IMR-90 (cell line): Measurements from ENCODE around the gene MOB3A. TPM values are rescaled to one million over a fixed set of nuclear protein-coding genes. Genes with fewer than 3 reads are reported as not detected.

ENCODE experiments used
- ATAC-seq: fragments of 200-7000 bp; cut with Tn5 transposase; 2 replicates; pipeline ENCODE4 v1.9.1; 2020; ENCODE audit warnings: low read depth, mild to moderate bottlenecking, moderate library complexity
- BruUV-seq: library from RNA; stranded (reverse); fragments of 400-500 nt; replicated peaks from 2 replicates; lab custom pipeline; 2021; lab: Mats Ljungman, UMichigan
- CTCF ChIA-PET: fragments of 300-600 bp; formaldehyde crosslinking; extraction: SDS; loops from one replicate; lab custom pipeline; 2021; ENCODE audit warnings: antibody characterized with exemption; lab: Yijun Ruan, JAX
- POLR2A ChIA-PET: fragments of 300-600 bp; sonication (Branson Sonifier 250); formaldehyde crosslinking; loops from one replicate; lab custom pipeline; 2022; ENCODE audit warnings: antibody characterized with exemption; ENCODE audit not compliant: unreplicated experiment; lab: Charles Lee
- DNase-seq: peaks from one replicate; pipeline ENCODE4 v3.0.0; 2013
- H2AFZ ChIP-seq: replicated peaks from 2 replicates; pipeline ENCODE3; 2013; ENCODE audit warnings: low read length, mild to moderate bottlenecking; ENCODE audit not compliant: poor library complexity
- H2AK5ac ChIP-seq: 2 replicates; pipeline ENCODE4 v1.6.1; 2013; ENCODE audit warnings: low read depth, low read length, inconsistent platforms
- H2AK9ac ChIP-seq: replicated peaks from 2 replicates; pipeline ENCODE3; 2013; ENCODE audit warnings: mild to moderate bottlenecking, low read depth, low read length, moderate library complexity; ENCODE audit not compliant: poor library complexity
- H2BK120ac ChIP-seq: 2 replicates; pipeline ENCODE4 v1.6.1; 2013; ENCODE audit warnings: low read depth, low read length, inconsistent platforms
- H2BK15ac ChIP-seq: 3 replicates; pipeline ENCODE4 v1.6.1; 2013; ENCODE audit warnings: low read depth, low read length, inconsistent platforms
- H2BK20ac ChIP-seq: 2 replicates; pipeline ENCODE4 v1.6.1; 2013; ENCODE audit warnings: low read depth, mild to moderate bottlenecking, inconsistent platforms, low read length, moderate library complexity
- H2BK5ac ChIP-seq: 2 replicates; pipeline ENCODE4 v1.6.1; 2013; ENCODE audit warnings: mild to moderate bottlenecking, low read depth, low read length, inconsistent platforms; ENCODE audit not compliant: poor library complexity, severe bottlenecking
- H3K14ac ChIP-seq: replicated peaks from 2 replicates; pipeline ENCODE4 v1.6.1; 2013; ENCODE audit warnings: low read depth, low read length, inconsistent platforms
- H3K18ac ChIP-seq: 2 replicates; pipeline ENCODE4 v1.6.1; 2013; ENCODE audit warnings: low read depth, low read length, control low read depth
- H3K23ac ChIP-seq: 2 replicates; pipeline ENCODE4 v1.6.1; 2013; ENCODE audit warnings: low read depth, low read length, inconsistent platforms
- H3K27ac ChIP-seq: 2 replicates; pipeline ENCODE4 v1.5.1; 2013; ENCODE audit warnings: mild to moderate bottlenecking, control low read depth, low read length; ENCODE audit not compliant: insufficient read depth
- H3K27me3 ChIP-seq: 2 replicates; pipeline ENCODE4 v1.6.1; 2013; ENCODE audit warnings: low read length; ENCODE audit not compliant: control insufficient read depth, insufficient read depth
- H3K36me3 ChIP-seq: 2 replicates; pipeline ENCODE4 v1.6.1; 2013; ENCODE audit warnings: low read length, mixed read lengths; ENCODE audit not compliant: control insufficient read depth, insufficient read depth
- H3K4ac ChIP-seq: 2 replicates; pipeline ENCODE4 v1.6.1; 2013; ENCODE audit warnings: low read depth, low read length, inconsistent platforms
- H3K4me1 ChIP-seq: 2 replicates; pipeline ENCODE4 v1.6.1; 2013; ENCODE audit warnings: low read length, mixed read lengths; ENCODE audit not compliant: control insufficient read depth, insufficient read depth
- H3K4me2 ChIP-seq: 2 replicates; pipeline ENCODE4 v1.6.1; 2013; ENCODE audit warnings: low read depth, mild to moderate bottlenecking, control low read depth, low read length, moderate library complexity
- H3K4me3 ChIP-seq: 2 replicates; pipeline ENCODE4 v1.5.1; 2013; ENCODE audit warnings: low read depth, mild to moderate bottlenecking, control low read depth, low read length, moderate library complexity; ENCODE audit not compliant: insufficient read depth
- H3K56ac ChIP-seq: 2 replicates; pipeline ENCODE4 v1.6.1; 2013; ENCODE audit warnings: low read length, inconsistent platforms; ENCODE audit not compliant: insufficient read depth; ENCODE audit errors: extremely low read depth
- H3K79me1 ChIP-seq, 2 experiments: 2 replicates each; pipeline ENCODE4 v1.6.1; 2013; ENCODE audit warnings: low read length in 2 of 2, inconsistent platforms in 1 of 2, low read depth in 1 of 2
- H3K9ac ChIP-seq: 2 replicates; pipeline ENCODE4 v1.6.1; 2013; ENCODE audit warnings: low read depth, low read length, control low read depth
- H3K9me1 ChIP-seq: 2 replicates; pipeline ENCODE4 v1.6.1; 2013; ENCODE audit warnings: low read length, inconsistent platforms; ENCODE audit not compliant: insufficient read depth
- H3K9me3 ChIP-seq: 2 replicates; pipeline ENCODE4 v1.6.1; 2013; ENCODE audit warnings: low read length; ENCODE audit not compliant: control insufficient read depth, insufficient read depth
- H4K20me1 ChIP-seq: 2 replicates; pipeline ENCODE4 v1.6.1; 2013; ENCODE audit warnings: low read length, inconsistent platforms; ENCODE audit not compliant: insufficient read depth
- H4K5ac ChIP-seq: 2 replicates; pipeline ENCODE4 v1.6.1; 2013; ENCODE audit warnings: mild to moderate bottlenecking, low read depth, low read length, control low read depth
- H4K8ac ChIP-seq, 2 experiments: 2 replicates each; pipeline ENCODE4 v1.6.1; 2013; ENCODE audit warnings: low read depth in 2 of 2, low read length in 2 of 2, control low read depth in 1 of 2, inconsistent platforms in 1 of 2
- H4K91ac ChIP-seq: 2 replicates; pipeline ENCODE4 v1.6.1; 2013; ENCODE audit warnings: low read depth, low read length, inconsistent platforms; ENCODE audit not compliant: insufficient read depth
- BHLHE40 ChIP-seq: fragments of 150-350 bp; IDR thresholded peaks from 2 replicates; pipeline ENCODE4 v1.6.1; 2016; ENCODE audit warnings: mild to moderate bottlenecking, low read depth, low read length
- CEBPB ChIP-seq: IDR thresholded peaks from 2 replicates; pipeline ENCODE4 v1.6.1; 2012; ENCODE audit warnings: low read depth, low read length, improper control_type of control experiment
- CHD1 ChIP-seq: IDR thresholded peaks from 2 replicates; pipeline ENCODE4 v1.6.1; 2012; ENCODE audit warnings: low read depth, low read length, improper control_type of control experiment
- CTCF ChIP-seq: conservative IDR thresholded peaks from 2 replicates; pipeline ENCODE4 v1.5.1; 2012; ENCODE audit warnings: mild to moderate bottlenecking, low read depth, low read length, improper control_type of control experiment
- MAFK ChIP-seq: IDR thresholded peaks from 2 replicates; pipeline ENCODE4 v1.6.1; 2012; ENCODE audit warnings: low read depth, low read length, improper control_type of control experiment
- MAZ ChIP-seq: IDR thresholded peaks from 2 replicates; pipeline ENCODE4 v1.6.1; 2012; ENCODE audit warnings: low read depth, mild to moderate bottlenecking, low read length, improper control_type of control experiment, moderate library complexity, borderline replicate concordance
- MXI1 ChIP-seq: IDR thresholded peaks from 2 replicates; pipeline ENCODE4 v1.6.1; 2012; ENCODE audit warnings: low read depth, mild to moderate bottlenecking, low read length, moderate library complexity, borderline replicate concordance
- NFE2L2 ChIP-seq: fragments of 150-350 bp; IDR thresholded peaks from 2 replicates; pipeline ENCODE4 v1.6.1; 2016; ENCODE audit warnings: low read depth, mild to moderate bottlenecking, low read length
- SMC3 ChIP-seq: fragments of 150-350 bp; IDR thresholded peaks from 2 replicates; pipeline ENCODE4 v1.6.1; 2016; ENCODE audit warnings: low read depth, mild to moderate bottlenecking, antibody characterized with exemption, low read length, moderate library complexity
- WGBS, 2 experiments: methylation state at CpG; one replicate each; pipeline versions ENCODE4 v1.1.5 to v1.1.7; 2013; ENCODE audit warnings: missing lambda C conversion rate in 2 of 2; ENCODE audit not compliant: insufficient read length in 1 of 2; ENCODE audit errors: extremely low coverage in 2 of 2; 5-methylcytosine and 5-hydroxymethylcytosine counted together
- dilution Hi-C: fragments of 300-500 bp; cut with HindIII; formaldehyde crosslinking; loops from one replicate; pipeline ENCODE4 v1.14.3; 2018; ENCODE audit warnings: low sequenced_read_pairs; ENCODE audit not compliant: unreplicated experiment
- in situ Hi-C: fragments of 300-500 bp; cut with MboI; formaldehyde crosslinking; loops from 3 replicates; pipeline ENCODE4 v1.14.3; 2019; ENCODE audit warnings: low sequenced_read_pairs, inconsistent platforms, mixed read lengths
- intact Hi-C: fragments of 100-400 bp; cut with micrococcal nuclease; formaldehyde crosslinking; loops from 2 replicates; pipeline ENCODE4 v1.10.0; 2022
- polyA plus RNA-seq, 3 experiments: library from polyadenylated mRNA; depleted of rRNA; stranded (reverse); fragments of >200 nt; gene quantifications; 2 replicates each; pipeline ENCODE4 v1.2.3, GENCODE V29; 2012; ENCODE audit warnings: low replicate concordance in 1 of 3
- total RNA-seq: library from RNA; depleted of rRNA; stranded (reverse); fragments of >200 nt; gene quantifications from 2 replicates; pipeline ENCODE4 v1.2.3, GENCODE V29; 2012
- TF ChIP-seq, protein P1 (sequence below): fragments of 150-350 bp; IDR thresholded peaks from 2 replicates; pipeline ENCODE4 v1.6.1; 2016; ENCODE audit warnings: low read depth, mild to moderate bottlenecking, low read length, moderate library complexity, borderline replicate concordance

Gene MOB3A
- total and polyA plus RNA-seq, 2 of the 4 experiments (the other 2 are of a cell fraction) = 9.3 to 26.5 TPM

DNA sequence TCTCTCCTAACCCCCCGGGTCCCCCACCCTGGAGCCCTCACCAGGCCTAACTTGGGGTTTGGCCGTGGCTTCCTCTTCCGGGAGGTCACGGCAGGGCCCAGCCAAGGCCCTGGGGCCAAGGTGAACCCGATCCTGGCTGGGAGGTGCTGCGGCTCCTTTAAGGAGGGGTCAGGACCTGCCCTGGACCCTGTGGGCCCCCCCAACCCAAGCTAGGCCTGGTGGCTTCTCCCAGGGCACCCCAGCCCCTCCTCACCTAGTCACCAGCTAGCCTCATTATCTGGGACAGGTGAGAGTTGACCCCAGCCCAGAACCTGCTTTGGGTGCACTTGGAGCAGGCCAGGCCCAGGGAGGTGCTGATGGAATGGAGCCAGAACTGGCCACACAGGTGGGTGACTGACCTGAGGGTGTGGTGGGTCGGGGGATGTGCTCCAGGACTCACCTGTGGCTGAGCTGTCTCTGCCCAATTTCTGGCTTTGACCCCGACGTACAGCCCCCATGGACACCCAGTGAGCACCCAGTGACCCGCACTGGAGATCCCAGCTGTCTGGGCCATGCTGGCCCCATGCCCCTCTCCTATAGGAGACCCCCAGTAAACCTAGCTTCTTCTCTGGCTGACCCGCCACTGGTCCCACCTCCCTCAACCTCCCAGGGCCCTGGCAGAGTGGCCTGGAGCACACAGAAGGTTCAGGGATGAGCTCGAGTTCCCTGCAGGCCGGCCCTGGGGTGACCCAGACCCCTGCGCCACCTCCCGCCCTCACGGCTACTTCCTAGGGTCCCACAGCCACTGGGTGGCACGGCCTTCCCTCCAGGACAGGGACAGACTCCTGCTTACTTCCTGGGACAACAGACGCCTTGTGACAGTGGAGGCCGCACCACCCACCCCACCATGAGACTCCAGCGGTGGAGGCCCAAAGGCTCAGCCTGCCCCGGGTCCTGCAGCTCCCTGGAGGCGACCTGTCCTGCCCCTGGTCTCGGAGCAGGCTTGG is 38.3 kb downstream of the MOB3A start (continued):
- TF ChIP-seq, protein P1, sequence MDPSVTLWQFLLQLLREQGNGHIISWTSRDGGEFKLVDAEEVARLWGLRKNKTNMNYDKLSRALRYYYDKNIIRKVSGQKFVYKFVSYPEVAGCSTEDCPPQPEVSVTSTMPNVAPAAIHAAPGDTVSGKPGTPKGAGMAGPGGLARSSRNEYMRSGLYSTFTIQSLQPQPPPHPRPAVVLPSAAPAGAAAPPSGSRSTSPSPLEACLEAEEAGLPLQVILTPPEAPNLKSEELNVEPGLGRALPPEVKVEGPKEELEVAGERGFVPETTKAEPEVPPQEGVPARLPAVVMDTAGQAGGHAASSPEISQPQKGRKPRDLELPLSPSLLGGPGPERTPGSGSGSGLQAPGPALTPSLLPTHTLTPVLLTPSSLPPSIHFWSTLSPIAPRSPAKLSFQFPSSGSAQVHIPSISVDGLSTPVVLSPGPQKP = no peak
- no peak for TF ChIP-seq MAFK

- Histone ChIP-seq H4K20me1 (no peaks in the 10 kb centered on the region), H4K91ac (peak overlapping the region; percentile 84), H3K36me3 (no peaks in the 10 kb centered on the region), H4K8ac (peak overlapping the region; percentile 87 to 94; a peak in 3 of 4 replicates), H2BK20ac (peak overlapping the region; percentile 62), H2BK120ac (peak overlapping the region; percentile 95), H3K4ac (peak overlapping the region; percentile 95), H2AK5ac (peak overlapping the region; percentile 99), H4K5ac (peak overlapping the region; percentile 91), H2BK15ac (peak overlapping the region; percentile 90; the same call in 1 of the 3 replicates), H3K9ac (no peak overlapping the region), H3K18ac (peak overlapping the region; percentile 21; the same call in 1 of the 2 replicates), H2BK5ac (peak overlapping the region; percentile 77), H3K9me3 (no peaks in the 10 kb centered on the region), H3K9me1 (peaks cover 8% of the 10 kb centered on the region), H3K79me1 (peaks cover 5 to 34% of the 10 kb centered on the region in 2 experiments; a peak in 3 of 4 replicates), H3K27ac (peak overlapping the region; percentile 61), H3K27me3 (no peaks in the 10 kb centered on the region), H3K23ac (no peak overlapping the region), H3K4me3 (no peak overlapping the region), H3K56ac (no peak overlapping the region), H2AFZ (peak overlapping the region; percentile 86), H3K4me1 (peaks cover 27% of the 10 kb centered on the region), H3K4me2 (no peak overlapping the region), H3K14ac (no peak overlapping the region; the same call in 1 of the 2 replicates), H2AK9ac (peak overlapping the region; percentile 89)
- dilution Hi-C loops (no loop called here), intact Hi-C loops (no loop called here), in situ Hi-C loops (no loop called here)
- ChIA-PET POLR2A (no interaction called here), CTCF (no interaction called here)
- DNase-seq = no peak
- BruUV-seq = no TSS peak
- 56% methylated on average over 1 of the region's 5 CpGs; no CpG with 5 or more reads in 1 of the 2 experiments for WGBS, 2 experiments
- ATAC-seq = no peak
- TF ChIP-seq SMC3 = no peak
- no peak for TF ChIP-seq MAFK
- no peak for TF ChIP-seq CHD1
- no peak for TF ChIP-seq MXI1
- TF ChIP-seq CEBPB = no peak
- TF ChIP-seq, protein P1 = no peak
- no peak for TF ChIP-seq BHLHE40
- TF ChIP-seq MAZ = no peak
- no peak for TF ChIP-seq NFE2L2
- no peak for TF ChIP-seq CTCF
These were observed 39.3 kb downstream of the MOB3A start for GRCh38 chr19:2056837-2057192.
